ENCODE data around the gene TMCO4. TPM values are rescaled to one million over a fixed set of nuclear protein-coding genes. Genes with fewer than 3 reads are reported as not detected.

The TMCO4 gene
- total and polyA plus RNA-seq, 12 donors: 23.2 to 55.0 (median 38.1) TPM

DNA sequence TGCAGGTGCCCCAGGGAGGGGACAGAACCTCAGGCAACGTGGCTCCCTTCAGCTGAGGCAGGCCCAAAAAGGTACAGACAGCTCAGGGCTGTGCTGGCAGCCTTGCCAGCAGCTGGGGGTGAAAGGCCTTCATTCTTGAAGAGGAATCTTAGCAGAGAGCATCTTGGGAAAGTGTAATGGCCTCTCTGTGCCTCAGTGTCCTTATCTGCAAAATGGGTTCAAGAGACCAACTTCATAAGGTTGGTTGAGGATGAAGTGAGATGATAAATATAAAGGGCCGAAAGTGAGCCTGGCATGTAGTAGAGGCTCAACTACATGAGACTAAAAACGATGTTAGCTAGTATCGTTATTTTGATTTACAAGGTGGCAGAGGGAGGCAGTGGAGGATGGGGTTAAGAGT lies 26.2 kb downstream of the TMCO4 start:
- H3K27me3 ChIP-seq: no peaks in the 10 kb centered on the region
- DNase-seq: no peak
- 79 to 88% (median 86%) methylated on average over 4 of the region's 4 CpGs for WGBS, 4 donors
- peaks cover 0 to 15% of the 10 kb centered on the region in 2 donors for H3K36me3 ChIP-seq (replicated peaks in 1 of 2)
- H3K9me3 ChIP-seq (replicated peaks in 1 of 3): no peaks in the 10 kb centered on the region
- H3K4me1 ChIP-seq (replicated peaks in 1 of 2): no peaks in the 10 kb centered on the region
- H3K4me3 ChIP-seq: no peak overlapping the region
- TF ChIP-seq POLR2A (IDR thresholded peaks at IDR 0.05): no peak
- TF ChIP-seq, protein P1, sequence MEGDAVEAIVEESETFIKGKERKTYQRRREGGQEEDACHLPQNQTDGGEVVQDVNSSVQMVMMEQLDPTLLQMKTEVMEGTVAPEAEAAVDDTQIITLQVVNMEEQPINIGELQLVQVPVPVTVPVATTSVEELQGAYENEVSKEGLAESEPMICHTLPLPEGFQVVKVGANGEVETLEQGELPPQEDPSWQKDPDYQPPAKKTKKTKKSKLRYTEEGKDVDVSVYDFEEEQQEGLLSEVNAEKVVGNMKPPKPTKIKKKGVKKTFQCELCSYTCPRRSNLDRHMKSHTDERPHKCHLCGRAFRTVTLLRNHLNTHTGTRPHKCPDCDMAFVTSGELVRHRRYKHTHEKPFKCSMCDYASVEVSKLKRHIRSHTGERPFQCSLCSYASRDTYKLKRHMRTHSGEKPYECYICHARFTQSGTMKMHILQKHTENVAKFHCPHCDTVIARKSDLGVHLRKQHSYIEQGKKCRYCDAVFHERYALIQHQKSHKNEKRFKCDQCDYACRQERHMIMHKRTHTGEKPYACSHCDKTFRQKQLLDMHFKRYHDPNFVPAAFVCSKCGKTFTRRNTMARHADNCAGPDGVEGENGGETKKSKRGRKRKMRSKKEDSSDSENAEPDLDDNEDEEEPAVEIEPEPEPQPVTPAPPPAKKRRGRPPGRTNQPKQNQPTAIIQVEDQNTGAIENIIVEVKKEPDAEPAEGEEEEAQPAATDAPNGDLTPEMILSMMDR (IDR thresholded peaks at IDR 0.05): no peak
- H3K27ac ChIP-seq: no peak overlapping the region
- intact Hi-C loops (cut with DNase I): no loop called here

DNA sequence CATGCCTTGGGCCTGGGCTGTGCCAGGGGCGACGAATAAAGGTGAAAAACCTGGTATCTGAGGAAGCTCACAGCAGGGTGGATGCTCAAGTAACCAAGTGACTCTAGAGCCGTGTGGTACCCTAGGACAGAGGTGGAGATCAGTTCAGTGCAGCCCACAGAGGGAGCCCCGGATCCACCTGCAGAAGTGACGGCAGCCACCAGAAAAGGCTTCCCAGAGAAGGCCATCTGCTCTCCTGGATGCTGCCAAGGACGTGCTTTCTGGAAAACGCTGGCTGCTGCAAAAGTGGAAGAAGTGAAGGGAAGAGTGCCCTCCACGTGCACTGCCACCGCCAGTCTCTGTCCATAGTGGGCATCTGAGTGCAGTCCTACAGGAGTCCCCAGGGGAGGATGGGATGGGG lies 27.7 kb downstream of the TMCO4 start:
- 75 to 84% (median 82%) methylated on average over 4 to 9 of the region's 9 CpGs for WGBS, 4 donors
- H3K27ac ChIP-seq: no peak overlapping the region
- intact Hi-C loops (cut with DNase I): no loop called here
- no peak for DNase-seq
- H3K4me3 ChIP-seq: no peak overlapping the region
- H3K27me3 ChIP-seq: no peaks in the 10 kb centered on the region
- peaks cover 0 to 15% of the 10 kb centered on the region in 2 donors for H3K36me3 ChIP-seq (replicated peaks in 1 of 2)
- TF ChIP-seq, protein P1 (IDR thresholded peaks at IDR 0.05): no peak
- no peak for TF ChIP-seq POLR2A (IDR thresholded peaks at IDR 0.05)
- H3K4me1 ChIP-seq (replicated peaks in 1 of 2): no peaks in the 10 kb centered on the region
- no peaks in the 10 kb centered on the region for H3K9me3 ChIP-seq (replicated peaks in 1 of 3)

DNA sequence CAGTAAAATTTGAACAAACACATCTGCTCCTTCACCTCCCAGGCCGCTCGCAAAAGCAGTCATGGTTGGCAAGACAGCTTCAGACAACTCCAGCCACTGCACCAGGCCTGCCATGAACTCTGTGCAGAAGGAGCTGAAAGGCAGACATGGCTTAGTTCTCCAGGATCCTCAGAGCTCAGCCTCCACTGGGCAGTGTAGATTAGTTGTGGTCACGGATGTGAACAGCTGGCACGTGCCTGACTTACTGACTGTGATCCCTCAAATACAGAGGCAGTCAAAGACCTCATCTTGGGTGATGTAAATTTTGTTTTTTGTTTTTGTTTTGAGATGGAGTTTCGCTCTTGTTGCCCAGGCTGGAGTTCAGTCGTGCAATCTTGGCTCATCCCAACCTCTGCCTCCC lies 28.4 kb downstream of the TMCO4 start:
- Histone ChIP-seq H3K36me3 (replicated peaks in 1 of 2) (peaks cover 0 to 15% of the 10 kb centered on the region in 2 donors), H3K4me3 (no peak overlapping the region), H3K9me3 (replicated peaks in 1 of 3) (no peaks in the 10 kb centered on the region), H3K27me3 (no peaks in the 10 kb centered on the region), H3K4me1 (replicated peaks in 1 of 2) (no peaks in the 10 kb centered on the region), H3K27ac (no peak overlapping the region)
- DNase-seq: no peak
- intact Hi-C loops (cut with DNase I): no loop called here
- TF ChIP-seq, protein P1 (IDR thresholded peaks at IDR 0.05): no peak
- no peak for TF ChIP-seq POLR2A (IDR thresholded peaks at IDR 0.05)
- WGBS, 4 donors: 90 to 98% (median 97%) methylated on average over 5 to 6 of the region's 6 CpGs

DNA sequence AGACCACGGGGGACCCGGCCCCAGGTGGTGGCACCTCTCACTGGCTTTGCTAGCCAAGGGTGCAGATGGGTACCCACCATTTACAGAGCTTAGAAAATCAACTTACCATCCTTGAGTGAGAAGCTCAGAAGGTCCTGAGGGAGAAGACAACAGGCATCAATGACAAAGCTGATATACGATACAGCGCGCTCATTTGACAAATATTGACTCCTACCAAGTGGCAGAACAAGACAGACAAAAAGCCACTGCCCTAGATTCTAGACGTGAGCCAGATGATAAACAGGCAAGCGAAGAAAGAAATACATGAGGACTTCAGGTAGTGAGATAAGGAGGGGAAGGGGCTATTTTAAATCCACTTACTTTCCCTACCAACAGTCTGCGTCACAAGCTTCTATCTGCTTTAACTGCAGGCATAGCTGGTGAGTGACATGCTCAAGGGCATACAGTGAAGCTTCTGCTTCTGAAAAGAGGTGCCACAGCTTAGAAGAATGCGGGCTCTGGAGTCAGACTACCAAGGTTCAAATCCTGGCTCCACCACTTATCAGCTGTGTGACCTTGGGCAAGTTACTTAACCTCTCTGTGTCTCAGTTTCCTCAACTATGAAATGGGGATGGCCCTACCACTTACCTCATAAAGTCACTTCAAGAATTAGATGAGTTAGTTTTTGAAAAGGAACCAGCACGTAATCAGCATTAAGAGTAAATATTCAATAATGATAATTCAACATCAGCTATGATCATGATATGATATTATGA lies 29.1 kb downstream of the TMCO4 start:
- no peaks in the 10 kb centered on the region for H3K4me1 ChIP-seq (replicated peaks in 1 of 2)
- 84 to 86% (median 85%) methylated on average over 10 of the region's 10 CpGs for WGBS, 4 donors
- H3K4me3 ChIP-seq: no peak overlapping the region
- H3K27ac ChIP-seq: no peak overlapping the region
- TF ChIP-seq, protein P1 (IDR thresholded peaks at IDR 0.05): no peak
- TF ChIP-seq POLR2A (IDR thresholded peaks at IDR 0.05): no peak
- intact Hi-C loops (cut with DNase I): no loop called here
- H3K36me3 ChIP-seq (replicated peaks in 1 of 2): peaks cover 0 to 15% of the 10 kb centered on the region in 2 donors
- no peak for DNase-seq
- H3K9me3 ChIP-seq (replicated peaks in 1 of 3): no peaks in the 10 kb centered on the region
- H3K27me3 ChIP-seq: no peaks in the 10 kb centered on the region
